ENCODE measurements around the gene MYBPHL.
"Not testable (repeated sequence)": the region's sequence is repeated elsewhere in the genome, so short reads cannot be mapped to it uniquely, and the experiment has no call there.

MYBPHL gene

GRCh38 chr1:109301874-109302273 is 4.9 kb downstream of the MYBPHL start:
- no peak for FAIRE-seq
- TF ChIP-seq POLR2AphosphoS5 (IDR thresholded peaks at IDR 0.05; ENCODE audit: low read depth, low read length) (no peak), POLR2A (IDR thresholded peaks at IDR 0.05; ENCODE audit: low read depth, low read length) (no peak), TAF1 (IDR thresholded peaks at IDR 0.05; ENCODE audit: borderline replicate concordance, low read depth, low read length) (no peak)

GRCh38 chr1:109300650-109301151 is 6.1 kb downstream of the MYBPHL start:
- TF ChIP-seq TAF1 (IDR thresholded peaks at IDR 0.05; ENCODE audit: borderline replicate concordance, low read depth, low read length) (no peak), POLR2AphosphoS5 (IDR thresholded peaks at IDR 0.05; ENCODE audit: low read depth, low read length) (no peak), POLR2A (IDR thresholded peaks at IDR 0.05; ENCODE audit: low read depth, low read length) (no peak)
- DNase-seq (ENCODE audit: insufficient read length) = no peak
- FAIRE-seq = no peak

More at GRCh38 chr1:109301874-109302273, 4.9 kb downstream of the MYBPHL start:
- DNase-seq (ENCODE audit: insufficient read length) = no peak

- FAIRE-seq = no peak
- TF ChIP-seq TAF1 (IDR thresholded peaks at IDR 0.05; ENCODE audit: borderline replicate concordance, low read depth, low read length) (no peak), POLR2AphosphoS5 (IDR thresholded peaks at IDR 0.05; ENCODE audit: low read depth, low read length) (no peak), POLR2A (IDR thresholded peaks at IDR 0.05; ENCODE audit: low read depth, low read length) (no peak)
- no peak for DNase-seq (ENCODE audit: insufficient read length)
Observed at GRCh38 chr1:109299558-109300343, 7.1 kb downstream of the MYBPHL start.

- FAIRE-seq = no peak
- no peak for DNase-seq (ENCODE audit: insufficient read length)
- no peak for TF ChIP-seq POLR2A (IDR thresholded peaks at IDR 0.05; ENCODE audit: low read depth, low read length)
- TF ChIP-seq POLR2AphosphoS5 (IDR thresholded peaks at IDR 0.05; ENCODE audit: low read depth, low read length) = no peak
- TF ChIP-seq TAF1 (IDR thresholded peaks at IDR 0.05; ENCODE audit: borderline replicate concordance, low read depth, low read length) = no peak
Observed at GRCh38 chr1:109298666-109299557, 7.9 kb downstream of the MYBPHL start.

- no peak for DNase-seq (ENCODE audit: insufficient read length)
- no peak for FAIRE-seq
- no peak for TF ChIP-seq TAF1 (IDR thresholded peaks at IDR 0.05; ENCODE audit: borderline replicate concordance, low read depth, low read length)
- TF ChIP-seq POLR2AphosphoS5 (IDR thresholded peaks at IDR 0.05; ENCODE audit: low read depth, low read length) = no peak
- TF ChIP-seq POLR2A (IDR thresholded peaks at IDR 0.05; ENCODE audit: low read depth, low read length) = no peak
Observed at GRCh38 chr1:109296782-109297181, 10.0 kb downstream of the MYBPHL start.

GRCh38 chr1:109295712-109296415 is 10.9 kb downstream of the MYBPHL start:
- FAIRE-seq (no peak), DNase-seq (ENCODE audit: insufficient read length) (no peak)
- no peak for TF ChIP-seq TAF1 (IDR thresholded peaks at IDR 0.05; ENCODE audit: borderline replicate concordance, low read depth, low read length)
- no peak for TF ChIP-seq POLR2AphosphoS5 (IDR thresholded peaks at IDR 0.05; ENCODE audit: low read depth, low read length)
- TF ChIP-seq POLR2A (IDR thresholded peaks at IDR 0.05; ENCODE audit: low read depth, low read length) = no peak

GRCh38 chr1:109294481-109294880 is 12.3 kb downstream of the MYBPHL start:
- DNase-seq (ENCODE audit: insufficient read length) (no peak), FAIRE-seq (no peak)
- TF ChIP-seq POLR2A (IDR thresholded peaks at IDR 0.05; ENCODE audit: low read depth, low read length) (no peak), POLR2AphosphoS5 (IDR thresholded peaks at IDR 0.05; ENCODE audit: low read depth, low read length) (no peak), TAF1 (IDR thresholded peaks at IDR 0.05; ENCODE audit: borderline replicate concordance, low read depth, low read length) (no peak)

GRCh38 chr1:109293026-109293425 is 13.8 kb downstream of the MYBPHL start:
- no peak for FAIRE-seq
- TF ChIP-seq POLR2A (IDR thresholded peaks at IDR 0.05; ENCODE audit: low read depth, low read length) (no peak), POLR2AphosphoS5 (IDR thresholded peaks at IDR 0.05; ENCODE audit: low read depth, low read length) (no peak), TAF1 (IDR thresholded peaks at IDR 0.05; ENCODE audit: borderline replicate concordance, low read depth, low read length) (no peak)

GRCh38 chr1:109292364-109292763 is 14.4 kb downstream of the MYBPHL start:
- FAIRE-seq (no peak), DNase-seq (ENCODE audit: insufficient read length) (no peak)
- TF ChIP-seq POLR2AphosphoS5 (IDR thresholded peaks at IDR 0.05; ENCODE audit: low read depth, low read length) (no peak), TAF1 (IDR thresholded peaks at IDR 0.05; ENCODE audit: borderline replicate concordance, low read depth, low read length) (no peak), POLR2A (IDR thresholded peaks at IDR 0.05; ENCODE audit: low read depth, low read length) (no peak)

More at GRCh38 chr1:109293026-109293425, 13.8 kb downstream of the MYBPHL start:
- no peak for DNase-seq (ENCODE audit: insufficient read length)

- no peak for DNase-seq (ENCODE audit: insufficient read length)
- no peak for TF ChIP-seq POLR2AphosphoS5 (IDR thresholded peaks at IDR 0.05; ENCODE audit: low read depth, low read length)
- no peak for TF ChIP-seq POLR2A (IDR thresholded peaks at IDR 0.05; ENCODE audit: low read depth, low read length)
- TF ChIP-seq TAF1 (IDR thresholded peaks at IDR 0.05; ENCODE audit: borderline replicate concordance, low read depth, low read length) = no peak
Observed at GRCh38 chr1:109290998-109291397, 15.8 kb downstream of the MYBPHL start.

GRCh38 chr1:109290137-109290536 is 16.7 kb downstream of the MYBPHL start:
- DNase-seq (ENCODE audit: insufficient read length) (no peak), FAIRE-seq (no peak)
- no peak for TF ChIP-seq POLR2A (IDR thresholded peaks at IDR 0.05; ENCODE audit: low read depth, low read length)
- no peak for TF ChIP-seq POLR2AphosphoS5 (IDR thresholded peaks at IDR 0.05; ENCODE audit: low read depth, low read length)
- no peak for TF ChIP-seq TAF1 (IDR thresholded peaks at IDR 0.05; ENCODE audit: borderline replicate concordance, low read depth, low read length)

More at GRCh38 chr1:109290998-109291397, 15.8 kb downstream of the MYBPHL start:
- FAIRE-seq = no peak

GRCh38 chr1:109286762-109287161 is 20.0 kb downstream of the MYBPHL start:
- FAIRE-seq; DNase-seq (ENCODE audit: insufficient read length): not testable (repeated sequence)

All from GM12892 (cell line).